Measurements from ENCODE around the gene TCN2.
"Not testable (repeated sequence)": the region's sequence is repeated elsewhere in the genome, so short reads cannot be mapped to it uniquely, and the experiment has no call there.

The TCN2 gene

GRCh38 chr22:30614268-30614667 lies 7.3 kb downstream of the TCN2 start:
- DNase-seq, result no peak

GRCh38 chr22:30614879-30615278 lies 7.9 kb downstream of the TCN2 start:
- no peak for DNase-seq

- DNase-seq, result no peak
These were observed 8.6 kb downstream of the TCN2 start for GRCh38 chr22:30615543-30615954.

DNA sequence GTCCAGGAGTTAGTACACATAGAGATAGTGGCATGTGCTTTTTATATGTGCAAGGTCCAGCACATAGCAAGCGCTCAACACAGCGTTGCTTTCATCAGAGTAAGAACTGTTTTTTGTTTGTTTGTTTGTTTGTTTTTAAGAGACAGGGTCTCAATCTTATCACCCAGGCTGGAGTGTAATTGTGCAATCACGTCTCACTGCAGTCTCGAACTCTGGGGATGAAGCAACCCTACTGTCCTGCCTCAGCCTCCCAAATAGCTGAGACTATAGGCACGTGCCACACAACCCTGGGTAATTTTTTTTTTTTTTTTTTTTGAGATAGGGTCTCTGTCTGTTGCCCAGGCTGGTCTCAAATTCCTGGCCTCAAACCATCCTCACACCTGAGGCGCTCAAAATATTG lies 10.8 kb downstream of the TCN2 start:
- no peak for DNase-seq

- DNase-seq, result not testable (repeated sequence)
These were observed 12.9 kb downstream of the TCN2 start for GRCh38 chr22:30619909-30620308.

- DNase-seq, result no peak
These were observed 19.4 kb downstream of the TCN2 start for GRCh38 chr22:30626413-30626812.

DNA sequence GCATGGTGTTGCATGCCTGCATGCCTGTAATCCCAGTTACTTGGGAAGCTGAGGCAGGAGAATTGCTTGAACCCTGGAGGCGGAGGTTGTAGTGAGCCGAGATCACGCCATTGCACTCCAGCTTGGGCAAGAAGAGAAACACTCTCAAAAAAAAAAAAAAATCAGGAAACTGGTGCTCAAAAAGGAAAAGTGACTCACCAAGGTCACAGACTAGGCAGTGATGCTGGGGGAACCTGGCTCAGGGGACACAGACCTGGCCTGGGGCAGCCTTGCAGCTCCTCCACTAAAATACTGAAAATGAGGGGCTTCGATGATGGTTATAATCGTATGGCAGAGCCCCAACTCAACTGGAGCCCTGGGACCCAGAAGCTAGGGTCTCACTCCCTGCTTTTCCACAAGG lies 20.5 kb downstream of the TCN2 start:
- no peak for DNase-seq

DNA sequence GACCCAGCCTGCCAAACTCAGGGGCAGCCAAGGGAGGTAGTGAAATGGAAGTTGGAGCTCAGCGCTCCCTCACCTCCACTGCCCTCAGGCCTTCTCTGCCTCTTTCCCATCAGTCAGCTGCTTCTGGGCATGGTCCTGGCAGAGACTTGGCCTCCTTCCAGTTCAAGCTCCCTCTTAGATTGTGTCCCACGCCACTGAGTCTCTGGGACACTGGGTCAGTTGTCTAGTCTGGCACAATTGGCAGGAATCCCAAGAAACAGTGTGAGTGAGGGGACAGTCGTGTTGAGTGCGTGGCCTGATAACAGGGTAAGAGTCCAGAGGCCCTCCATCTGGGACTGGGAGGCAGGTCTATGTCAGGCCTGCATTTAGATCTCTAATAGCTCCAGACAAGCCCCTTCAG lies 21.5 kb downstream of the TCN2 start:
- no peak for DNase-seq

- not testable (repeated sequence) for DNase-seq
These were observed 24.5 kb downstream of the TCN2 start for GRCh38 chr22:30631469-30631868.

- peak; percentile 80 for DNase-seq
These were observed 27.7 kb downstream of the TCN2 start for GRCh38 chr22:30634471-30635233.

DNA sequence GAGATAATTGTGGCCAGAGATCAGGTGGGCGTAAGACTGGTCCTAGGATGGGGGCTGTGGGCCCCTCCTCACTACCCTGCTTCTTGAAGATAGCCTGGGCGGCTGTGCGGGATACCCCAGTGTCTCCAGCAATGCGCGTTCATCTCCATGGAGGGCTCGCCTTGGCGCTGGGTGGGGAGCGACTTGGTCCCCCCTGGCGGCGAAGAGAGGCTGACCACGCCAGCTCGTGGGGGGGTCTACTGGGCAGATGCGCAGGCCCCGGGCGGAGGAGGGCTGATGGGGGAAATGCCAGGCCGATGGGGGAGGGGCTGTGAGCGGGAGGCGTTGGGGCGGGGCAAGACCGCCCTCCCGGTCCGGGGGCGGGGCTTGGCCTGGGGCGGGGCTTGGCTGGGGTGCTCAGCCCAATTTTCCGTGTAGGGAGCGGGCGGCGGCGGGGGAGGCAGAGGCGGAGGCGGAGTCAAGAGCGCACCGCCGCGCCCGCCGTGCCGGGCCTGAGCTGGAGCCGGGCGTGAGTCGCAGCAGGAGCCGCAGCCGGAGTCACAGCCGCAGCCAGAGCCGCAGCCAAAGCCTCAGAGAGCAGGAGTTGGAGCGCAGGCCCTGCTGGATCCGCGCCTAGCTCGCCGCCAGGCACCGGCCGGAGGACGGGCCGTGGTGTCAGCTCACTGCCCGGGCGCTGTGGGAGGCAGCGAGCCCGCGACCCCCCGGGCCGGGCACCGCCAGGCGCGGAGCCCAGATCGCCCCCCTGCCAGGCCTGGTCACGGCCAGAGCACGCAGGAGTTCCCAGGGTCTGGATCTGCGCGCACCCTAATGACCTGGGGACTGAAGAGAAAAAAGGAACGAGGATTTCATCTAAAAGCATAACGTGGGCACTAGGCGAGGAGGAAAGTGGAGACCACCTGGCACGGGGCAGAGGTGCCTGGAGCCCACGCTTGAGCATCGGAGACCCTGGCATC lies 28.6 kb downstream of the TCN2 start, which contains the start of gene SLC35E4:
Gene SLC35E4, plus strand, starts transcription at position 509 of the 953 bp plus-strand sequence. CDS start 670 bp downstream, outside the sequence.
- peak; percentile 84 for DNase-seq

DNA sequence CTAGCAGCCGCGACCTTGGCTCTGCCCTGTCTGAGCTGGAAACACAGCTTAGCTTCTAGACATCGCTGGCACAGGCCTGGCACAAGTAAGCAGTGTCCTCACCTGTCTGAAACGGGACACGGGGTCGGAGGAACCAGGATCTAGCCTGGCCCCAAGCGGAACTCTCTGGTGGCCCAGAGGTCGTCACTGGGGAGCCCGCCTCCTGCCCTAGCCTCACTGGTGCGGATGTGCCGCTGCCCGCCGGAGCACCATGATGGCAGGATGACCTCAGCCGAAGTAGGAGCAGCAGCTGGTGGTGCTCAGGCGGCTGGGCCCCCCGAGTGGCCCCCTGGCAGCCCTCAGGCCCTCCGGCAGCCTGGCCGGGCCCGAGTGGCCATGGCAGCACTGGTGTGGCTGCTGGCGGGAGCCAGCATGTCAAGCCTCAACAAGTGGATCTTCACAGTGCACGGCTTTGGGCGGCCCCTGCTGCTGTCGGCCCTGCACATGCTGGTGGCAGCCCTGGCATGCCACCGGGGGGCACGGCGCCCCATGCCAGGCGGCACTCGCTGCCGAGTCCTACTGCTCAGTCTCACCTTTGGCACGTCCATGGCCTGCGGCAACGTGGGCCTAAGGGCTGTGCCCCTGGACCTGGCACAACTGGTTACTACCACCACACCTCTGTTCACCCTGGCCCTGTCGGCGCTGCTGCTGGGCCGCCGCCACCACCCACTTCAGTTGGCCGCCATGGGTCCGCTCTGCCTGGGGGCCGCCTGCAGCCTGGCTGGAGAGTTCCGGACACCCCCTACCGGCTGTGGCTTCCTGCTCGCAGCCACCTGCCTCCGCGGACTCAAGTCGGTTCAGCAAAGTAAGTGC lies 29.5 kb downstream of the TCN2 start:
- no peak for DNase-seq

GRCh38 chr22:30637701-30638114 lies 30.7 kb downstream of the TCN2 start:
- DNase-seq, result no peak

DNA sequence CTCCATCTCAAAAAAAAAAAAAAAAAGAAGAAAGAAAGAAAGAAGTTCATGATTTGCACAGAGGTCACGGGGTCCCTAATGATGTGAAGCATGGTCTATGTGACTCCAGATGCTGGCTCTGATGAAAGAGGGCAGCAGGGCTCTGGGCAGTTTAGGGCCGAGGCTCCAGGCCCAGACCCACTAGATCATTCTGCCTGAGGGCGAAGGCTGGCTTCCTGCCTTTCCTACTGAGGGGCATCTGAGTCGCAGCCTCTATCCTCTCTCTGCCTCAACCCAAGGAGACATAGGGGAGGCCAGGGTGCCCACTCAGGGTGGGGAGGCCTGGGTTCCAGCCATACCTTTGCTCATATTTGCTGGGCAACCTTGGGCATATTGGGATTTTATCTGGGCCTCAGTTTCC lies 33.4 kb downstream of the TCN2 start:
- DNase-seq, result no peak

- no peak for DNase-seq
These were observed 34.0 kb downstream of the TCN2 start for GRCh38 chr22:30640839-30641430.

GRCh38 chr22:30643055-30643875 lies 36.3 kb downstream of the TCN2 start:
- DNase-seq, result no peak

- DNase-seq, result no peak
These were observed 39.7 kb downstream of the TCN2 start for GRCh38 chr22:30646518-30647160.

DNA sequence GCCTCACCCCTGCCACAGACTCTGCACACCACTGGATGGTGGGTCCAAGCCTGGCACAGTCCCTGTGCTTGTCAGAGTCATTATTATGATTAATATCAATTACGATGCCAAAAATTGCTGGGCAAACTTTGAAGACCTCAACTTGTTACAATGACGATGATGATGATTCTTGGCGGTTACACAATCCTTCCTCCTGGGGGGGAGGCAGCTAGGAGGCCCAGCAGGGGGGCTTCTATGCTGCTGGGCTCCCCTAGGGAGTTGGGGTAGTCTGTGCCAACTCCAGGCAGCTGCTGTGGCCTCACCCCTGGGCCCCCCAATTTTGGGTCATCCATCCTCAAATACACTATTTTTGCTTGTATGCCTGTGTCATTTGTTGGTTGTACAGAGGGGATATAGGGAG lies 40.6 kb downstream of the TCN2 start:
- no peak for DNase-seq

DNA sequence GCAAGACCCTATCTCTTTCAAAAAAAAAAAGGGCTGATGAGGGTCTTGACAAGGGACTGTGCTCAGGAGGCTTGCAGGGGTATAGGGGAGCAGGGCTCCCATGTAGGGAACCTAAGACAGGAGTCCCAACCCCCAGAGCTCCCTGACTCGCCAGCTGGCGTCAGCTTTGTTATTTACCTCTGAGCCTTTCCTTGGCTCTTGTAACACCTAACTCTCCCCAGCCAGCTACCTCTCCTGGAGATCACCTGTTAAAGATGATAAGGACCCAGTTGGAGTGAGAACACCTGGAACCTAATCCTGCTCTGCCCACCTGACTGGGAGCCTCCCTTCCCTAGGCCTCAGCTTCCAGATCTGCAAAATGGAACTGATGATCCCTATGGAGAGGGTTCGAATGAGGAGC lies 41.9 kb downstream of the TCN2 start:
- no peak for DNase-seq

DNA sequence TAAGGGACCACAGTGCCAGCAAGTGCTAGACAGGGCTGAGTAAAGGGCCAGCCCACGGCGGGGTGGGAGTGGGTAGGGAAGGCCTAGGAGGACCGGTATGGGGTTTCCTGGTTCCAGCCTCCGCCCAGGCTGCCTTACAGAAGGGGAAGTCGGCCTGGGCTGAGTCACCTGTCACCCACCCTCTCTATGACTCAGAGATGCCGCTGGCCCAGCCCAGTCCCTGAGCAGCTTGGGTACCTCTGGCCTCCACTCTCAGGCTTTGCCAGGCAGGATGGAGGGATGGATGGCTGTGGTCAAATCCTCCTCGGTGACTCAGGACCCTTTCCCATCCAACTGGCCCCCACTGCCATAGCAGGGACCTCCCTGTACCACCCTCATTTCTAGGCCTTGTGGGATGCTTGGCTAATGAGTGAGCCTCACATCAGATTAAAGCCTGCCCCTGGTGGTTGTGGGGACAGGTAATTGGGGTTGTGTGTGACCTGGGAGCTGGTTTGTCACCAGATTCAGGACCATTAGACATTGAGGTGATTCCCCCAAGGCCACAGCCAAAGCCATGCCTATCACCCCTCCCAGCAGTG lies 42.5 kb downstream of the TCN2 start:
- DNase-seq, result no peak

All from NCI-H1436 (cell line).